ENCODE data around the gene SNCA.

GRCh38 chr4:89813197-89813596, 23.8 kb downstream of the SNCA start:
- TF ChIP-seq CTCF (IDR thresholded peaks at IDR 0.05): no peak
- no peak for TF ChIP-seq POLR2A (IDR thresholded peaks at IDR 0.05)
- TF ChIP-seq POLR2AphosphoS5 (IDR thresholded peaks at IDR 0.05): no peak

Measured in sigmoid colon (tissue), 4 donors.